ENCODE results near the gene ANKS1A. TPM values are rescaled to one million over a fixed set of nuclear protein-coding genes. Genes with fewer than 3 reads are reported as not detected.

Gene ANKS1A
- polyA plus RNA-seq, 2 of the 4 experiments (the other 2 are of a cell fraction): 3.6 to 5.9 TPM

DNA sequence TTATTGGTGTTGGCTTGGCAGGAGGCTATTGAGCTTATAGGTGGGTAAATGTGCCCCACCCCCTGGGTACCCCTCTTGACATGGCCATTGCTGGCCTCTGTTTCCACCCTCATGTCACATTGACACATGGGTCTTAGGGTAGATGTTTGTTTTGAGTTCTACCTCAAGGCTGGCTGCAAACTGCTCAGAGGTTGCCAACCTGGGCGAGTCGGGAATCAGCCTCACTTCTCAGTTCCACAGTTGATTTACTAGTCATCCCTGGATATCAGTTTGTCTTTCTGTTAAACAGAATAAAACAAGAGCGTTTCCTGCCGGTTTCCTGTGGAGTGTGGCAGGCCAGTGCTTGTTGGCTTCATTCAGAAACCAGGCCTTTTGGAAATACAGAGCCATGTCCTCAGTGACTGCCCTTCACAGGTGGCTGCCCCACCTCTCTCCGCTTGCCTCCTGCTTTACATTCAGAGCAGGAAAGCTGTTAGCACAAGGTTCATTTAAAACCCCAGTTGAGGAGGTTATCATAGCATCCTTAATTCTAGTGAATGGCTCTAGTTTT, 146.5 kb downstream of the ANKS1A start:
- ChIA-PET CTCF (no interaction called here), POLR2A (no interaction called here)
- 91% methylated on average over 5 of the region's 5 CpGs for WGBS (ENCODE audit: missing lambda C conversion rate)
- no peak for TF ChIP-seq POLR2A (IDR thresholded peaks at IDR 0.05; ENCODE audit: low read length)
- Histone ChIP-seq H3K9me3 (no peaks in the 10 kb centered on the region), H3K27ac (no peak overlapping the region), H3K4me2 (no peak overlapping the region), H3K4me1 (no peaks in the 10 kb centered on the region), H3K4me3 (no peak overlapping the region)
- ATAC-seq (no peak), FAIRE-seq (no peak), DNase-seq (ENCODE audit: low read depth in 1 of 2, low spot score in 1 of 2) (no peak)

DNA sequence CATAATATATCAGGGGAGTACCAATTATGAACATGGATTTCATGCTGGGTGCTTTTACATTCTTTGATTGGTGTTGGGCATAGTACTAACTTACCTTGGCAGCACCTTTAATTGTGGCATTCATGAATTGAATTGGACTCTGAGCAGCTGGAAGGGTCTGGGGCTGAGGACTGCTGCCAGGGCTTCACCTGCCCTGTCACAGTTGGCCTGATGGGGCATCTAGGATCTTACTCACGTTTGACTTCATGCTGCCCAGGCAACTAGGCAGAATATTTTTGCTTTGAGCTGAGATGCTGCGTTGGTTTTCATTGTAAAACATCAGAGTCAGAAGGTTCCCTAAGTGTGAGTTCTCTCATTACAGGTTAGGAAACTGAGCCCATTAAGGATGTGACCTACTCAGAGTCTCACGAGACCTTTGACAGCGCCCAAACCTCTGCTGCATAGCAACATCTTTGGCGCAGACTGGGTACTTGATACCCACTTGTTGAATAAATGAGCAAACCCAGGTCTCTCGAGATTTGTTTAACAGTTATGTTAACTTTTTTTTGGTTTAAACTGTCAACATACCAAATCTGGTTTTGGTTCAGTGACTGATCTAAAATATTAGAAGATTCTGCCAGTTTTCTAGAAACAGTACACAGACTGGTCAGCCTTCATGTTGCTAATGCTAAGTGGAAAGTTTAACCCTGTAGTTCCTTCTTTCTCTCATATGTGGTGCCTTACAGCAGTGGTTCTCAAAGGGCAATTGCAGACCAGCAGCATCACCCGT, 147.2 kb downstream of the ANKS1A start:
- POLR2A ChIA-PET: no interaction called here
- ATAC-seq (no peak), FAIRE-seq (no peak), DNase-seq (ENCODE audit: low read depth in 1 of 2, low spot score in 1 of 2) (no peak)
- CTCF ChIA-PET: no interaction called here
- no peaks in the 10 kb centered on the region for H3K4me1 ChIP-seq
- H3K9me3 ChIP-seq: no peaks in the 10 kb centered on the region
- H3K27ac ChIP-seq: no peak overlapping the region
- TF ChIP-seq ESRRA (IDR thresholded peaks at IDR 0.05; ENCODE audit: borderline replicate concordance, low read length) (no peak), CHD2 (IDR thresholded peaks at IDR 0.05; ENCODE audit: low read length, partially characterized antibody) (no peak), HOXA7 (CRISPR knock-in tag; IDR thresholded peaks at IDR 0.05) (no peak), HOXB13 (CRISPR knock-in tag; IDR thresholded peaks at IDR 0.05; ENCODE audit: low read depth) (no peak), ZSCAN20 (CRISPR knock-in tag; IDR thresholded peaks at IDR 0.05) (no peak), RCOR1 (IDR thresholded peaks at IDR 0.05; ENCODE audit: low read depth, low read length) (no peak), POLR2A (IDR thresholded peaks at IDR 0.05; ENCODE audit: low read length) (no peak), POLR2AphosphoS2 (conservative IDR thresholded peaks at IDR 0.05; ENCODE audit: low read length) (no peak), RARB (CRISPR knock-in tag; IDR thresholded peaks at IDR 0.05) (no peak), BHLHE40 (IDR thresholded peaks at IDR 0.05; ENCODE audit: low read depth, low read length) (no peak), CBX2 (IDR thresholded peaks at IDR 0.05; ENCODE audit: borderline replicate concordance, low read depth) (no peak), FOSL2 (IDR thresholded peaks at IDR 0.05) (no peak), FOSL2 (CRISPR knock-in tag; IDR thresholded peaks at IDR 0.05) (no peak), MAZ (IDR thresholded peaks at IDR 0.05; ENCODE audit: borderline replicate concordance, low read depth, low read length) (no peak), EHF (CRISPR knock-in tag; IDR thresholded peaks at IDR 0.05) (no peak)
- TF ChIP-seq, protein P1, sequence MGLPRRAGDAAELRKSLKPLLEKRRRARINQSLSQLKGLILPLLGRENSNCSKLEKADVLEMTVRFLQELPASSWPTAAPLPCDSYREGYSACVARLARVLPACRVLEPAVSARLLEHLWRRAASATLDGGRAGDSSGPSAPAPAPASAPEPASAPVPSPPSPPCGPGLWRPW (IDR thresholded peaks at IDR 0.05): no peak
- 85% methylated on average over 7 of the region's 7 CpGs for WGBS (ENCODE audit: missing lambda C conversion rate)
- no peak overlapping the region for H3K4me2 ChIP-seq
- no peak overlapping the region for H3K4me3 ChIP-seq

DNA sequence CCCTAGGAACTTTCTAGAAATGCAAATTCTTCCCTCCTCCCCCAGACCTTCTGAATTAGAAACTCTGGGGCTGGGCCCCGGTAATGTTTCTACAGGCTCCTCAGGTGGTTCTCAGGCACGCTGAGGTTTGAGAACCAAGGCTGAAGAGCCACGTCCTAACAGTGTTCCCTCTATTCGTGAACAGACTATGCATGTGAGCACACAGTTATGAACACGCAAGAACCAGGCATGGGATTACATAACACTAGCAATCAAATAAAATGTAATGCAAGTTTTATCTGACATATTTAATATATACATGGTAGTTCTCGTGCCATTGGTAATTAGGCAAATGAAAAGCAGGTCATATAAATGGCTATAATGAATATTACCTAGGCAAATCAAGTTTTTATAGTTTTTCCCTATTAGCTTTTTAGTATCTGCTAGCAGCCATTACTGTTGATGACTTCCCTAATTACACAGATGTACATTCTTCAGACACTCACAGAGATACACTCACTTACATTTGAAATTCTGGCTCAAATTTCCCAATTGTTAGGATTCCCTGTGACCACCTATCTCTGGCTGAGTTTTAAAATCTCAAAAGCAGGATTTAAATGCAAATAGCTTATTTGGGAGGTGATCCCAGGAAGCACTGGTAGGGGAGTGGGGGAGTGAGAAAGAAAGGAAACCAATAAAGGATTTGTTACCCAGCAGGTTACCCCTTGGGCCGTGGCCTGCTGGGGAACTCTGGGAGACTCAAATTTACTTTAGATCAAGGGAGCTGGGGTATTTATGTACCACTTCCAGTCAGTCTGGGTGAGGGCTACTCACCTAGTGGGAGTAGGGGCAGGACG, 148.0 kb downstream of the ANKS1A start:
- CTCF ChIA-PET: no interaction called here
- 72% methylated on average over 7 of the region's 8 CpGs for WGBS (ENCODE audit: missing lambda C conversion rate)
- no peaks in the 10 kb centered on the region for H3K9me3 ChIP-seq
- no peak for DNase-seq (ENCODE audit: low read depth in 1 of 2, low spot score in 1 of 2)
- no peaks in the 10 kb centered on the region for H3K4me1 ChIP-seq
- FAIRE-seq: no peak
- no peak overlapping the region for H3K4me3 ChIP-seq
- ATAC-seq: no peak
- POLR2A ChIA-PET: no interaction called here
- TF ChIP-seq MYC (IDR thresholded peaks at IDR 0.05; ENCODE audit: borderline replicate concordance, low read length): no peak
- no peak for TF ChIP-seq HDAC2 (IDR thresholded peaks at IDR 0.05)
- no peak overlapping the region for H3K27ac ChIP-seq
- no peak overlapping the region for H3K4me2 ChIP-seq

DNA sequence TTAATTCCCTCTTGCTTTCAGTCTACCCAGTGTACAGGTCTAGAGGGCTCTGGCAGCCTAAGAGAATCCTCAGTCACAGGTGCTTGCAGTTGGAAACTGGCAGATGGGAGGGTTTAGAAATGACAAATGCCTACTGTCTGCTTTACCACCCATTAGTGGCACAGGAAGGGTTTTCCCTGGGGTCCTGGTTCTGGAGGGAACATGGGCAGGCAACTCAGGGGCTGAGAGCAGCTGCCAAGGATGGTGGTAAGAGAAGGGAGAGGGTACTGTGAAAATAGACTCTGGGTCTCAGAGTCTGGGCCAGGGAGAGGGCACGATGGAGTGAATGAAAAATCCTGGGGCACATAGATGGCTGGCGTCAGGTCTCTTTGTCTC, 148.6 kb downstream of the ANKS1A start:
- no peaks in the 10 kb centered on the region for H3K9me3 ChIP-seq
- no peak overlapping the region for H3K4me3 ChIP-seq
- H3K4me2 ChIP-seq: no peak overlapping the region
- DNase-seq (ENCODE audit: low read depth in 1 of 2, low spot score in 1 of 2): no peak
- ATAC-seq: no peak
- H3K4me1 ChIP-seq: no peaks in the 10 kb centered on the region
- WGBS (ENCODE audit: missing lambda C conversion rate): 96% methylated on average over 2 of the region's 2 CpGs
- ChIA-PET POLR2A (no interaction called here), CTCF (no interaction called here)
- no peak overlapping the region for H3K27ac ChIP-seq
- no peak for FAIRE-seq
- TF ChIP-seq HOXB5 (CRISPR knock-in tag; IDR thresholded peaks at IDR 0.05) (no peak), CHD2 (IDR thresholded peaks at IDR 0.05; ENCODE audit: low read length, partially characterized antibody) (no peak), NR3C1 (IDR thresholded peaks at IDR 0.05) (no peak), SMC3 (IDR thresholded peaks at IDR 0.05) (no peak), NPAS2 (CRISPR knock-in tag; IDR thresholded peaks at IDR 0.05; ENCODE audit: borderline replicate concordance) (no peak), HEYL (CRISPR knock-in tag; IDR thresholded peaks at IDR 0.05) (no peak), JUN (IDR thresholded peaks at IDR 0.05) (no peak), MAFK (IDR thresholded peaks at IDR 0.05; ENCODE audit: partially characterized antibody) (no peak)
- TF ChIP-seq, protein P2, sequence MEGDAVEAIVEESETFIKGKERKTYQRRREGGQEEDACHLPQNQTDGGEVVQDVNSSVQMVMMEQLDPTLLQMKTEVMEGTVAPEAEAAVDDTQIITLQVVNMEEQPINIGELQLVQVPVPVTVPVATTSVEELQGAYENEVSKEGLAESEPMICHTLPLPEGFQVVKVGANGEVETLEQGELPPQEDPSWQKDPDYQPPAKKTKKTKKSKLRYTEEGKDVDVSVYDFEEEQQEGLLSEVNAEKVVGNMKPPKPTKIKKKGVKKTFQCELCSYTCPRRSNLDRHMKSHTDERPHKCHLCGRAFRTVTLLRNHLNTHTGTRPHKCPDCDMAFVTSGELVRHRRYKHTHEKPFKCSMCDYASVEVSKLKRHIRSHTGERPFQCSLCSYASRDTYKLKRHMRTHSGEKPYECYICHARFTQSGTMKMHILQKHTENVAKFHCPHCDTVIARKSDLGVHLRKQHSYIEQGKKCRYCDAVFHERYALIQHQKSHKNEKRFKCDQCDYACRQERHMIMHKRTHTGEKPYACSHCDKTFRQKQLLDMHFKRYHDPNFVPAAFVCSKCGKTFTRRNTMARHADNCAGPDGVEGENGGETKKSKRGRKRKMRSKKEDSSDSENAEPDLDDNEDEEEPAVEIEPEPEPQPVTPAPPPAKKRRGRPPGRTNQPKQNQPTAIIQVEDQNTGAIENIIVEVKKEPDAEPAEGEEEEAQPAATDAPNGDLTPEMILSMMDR (IDR thresholded peaks at IDR 0.05): no peak
- TF ChIP-seq, protein P3, sequence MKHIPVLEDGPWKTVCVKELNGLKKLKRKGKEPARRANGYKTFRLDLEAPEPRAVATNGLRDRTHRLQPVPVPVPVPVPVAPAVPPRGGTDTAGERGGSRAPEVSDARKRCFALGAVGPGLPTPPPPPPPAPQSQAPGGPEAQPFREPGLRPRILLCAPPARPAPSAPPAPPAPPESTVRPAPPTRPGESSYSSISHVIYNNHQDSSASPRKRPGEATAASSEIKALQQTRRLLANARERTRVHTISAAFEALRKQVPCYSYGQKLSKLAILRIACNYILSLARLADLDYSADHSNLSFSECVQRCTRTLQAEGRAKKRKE (CRISPR knock-in tag; IDR thresholded peaks at IDR 0.05; ENCODE audit: low read depth): no peak
- TF ChIP-seq, protein P1 (IDR thresholded peaks at IDR 0.05): no peak
- TF ChIP-seq, protein P4, sequence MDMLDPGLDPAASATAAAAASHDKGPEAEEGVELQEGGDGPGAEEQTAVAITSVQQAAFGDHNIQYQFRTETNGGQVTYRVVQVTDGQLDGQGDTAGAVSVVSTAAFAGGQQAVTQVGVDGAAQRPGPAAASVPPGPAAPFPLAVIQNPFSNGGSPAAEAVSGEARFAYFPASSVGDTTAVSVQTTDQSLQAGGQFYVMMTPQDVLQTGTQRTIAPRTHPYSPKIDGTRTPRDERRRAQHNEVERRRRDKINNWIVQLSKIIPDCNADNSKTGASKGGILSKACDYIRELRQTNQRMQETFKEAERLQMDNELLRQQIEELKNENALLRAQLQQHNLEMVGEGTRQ (IDR thresholded peaks at IDR 0.05): no peak

All from A549 (cell line).